Natural killer cell treated with Interleukin-12 subunit alpha and Interleukin-12 subunit beta and Interleukin-15 and Interleukin-18, amount 100 ng/mL, for 72 hours (primary cell): ENCODE results near the gene PTPN5. TPM values are rescaled to one million over a fixed set of nuclear protein-coding genes. Genes with fewer than 3 reads are reported as not detected.

Source experiments
- ATAC-seq, 2 donors: fragments of 150-1000 bp; cut with Tn5 transposase in 1 of 2; sonication (Bioruptor Pico), chemical (Tn5 transposase) in 1 of 2; 2 replicates each; pipeline ENCODE4 v1.10.0; 2021
- DNase-seq: peaks from one replicate; pipeline ENCODE4 v3.0.0; 2022; ENCODE audit warnings: low spot score
- H3K27ac Mint-ChIP-seq, 2 donors: 1 replicate in 1 of 2; 2 replicates in 1 of 2; pipeline ENCODE4 v1.8.0; 2022; ENCODE audit warnings: mixed read lengths in 2 of 2, mild to moderate bottlenecking in 1 of 2, moderate library complexity in 1 of 2
- H3K27me3 Mint-ChIP-seq, 2 donors: 1 replicate in 1 of 2; 2 replicates in 1 of 2; pipeline ENCODE4 v1.8.0; 2022; ENCODE audit warnings: mixed read lengths in 2 of 2
- H3K36me3 Mint-ChIP-seq: one replicate; pipeline ENCODE4 v1.8.0; 2022; ENCODE audit warnings: mixed read lengths
- H3K4me1 Mint-ChIP-seq, 2 donors: 1 replicate in 1 of 2; 2 replicates in 1 of 2; pipeline ENCODE4 v1.8.0; 2022; ENCODE audit warnings: low read depth in 2 of 2, mixed read lengths in 2 of 2, mild to moderate bottlenecking in 1 of 2
- H3K4me3 Mint-ChIP-seq: one replicate; pipeline ENCODE4 v1.8.0; 2022; ENCODE audit warnings: mixed read lengths
- H3K9me3 Mint-ChIP-seq: 2 replicates; pipeline ENCODE4 v1.8.0; 2022; ENCODE audit warnings: mixed read lengths
- total RNA-seq, 2 donors: library from RNA; stranded (reverse); gene quantifications; one replicate each; pipeline ENCODE4 v1.2.3, GENCODE V29; 2022

PTPN5 gene
- total RNA-seq, 2 donors from 2014 or later, result not detected

DNA sequence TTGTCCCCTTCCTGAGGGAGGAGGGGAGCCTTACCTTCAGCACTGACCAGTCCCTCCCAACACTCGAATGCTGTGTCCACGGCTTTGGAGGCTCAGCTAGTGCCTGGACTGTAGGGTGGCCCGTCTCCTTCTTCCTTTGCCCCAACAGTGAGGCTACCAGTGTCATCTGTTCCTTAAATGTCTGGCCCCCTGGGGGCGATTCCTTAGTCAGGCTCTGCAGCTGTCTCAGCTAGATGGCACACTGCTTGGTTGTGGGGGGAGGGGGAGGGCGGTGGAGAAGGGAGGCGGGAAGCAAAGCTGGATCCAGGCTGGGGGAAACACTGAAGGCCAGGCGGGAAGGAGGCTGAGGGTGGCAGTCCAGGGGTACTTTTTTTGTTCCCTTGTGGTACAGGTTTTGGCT, 65.6 kb downstream of the PTPN5 start, which contains the start of gene IGSF22:
IGSF22 (minus strand) TSS at position 149 of the 400 bp plus-strand sequence. CDS start 1,952 bp downstream, outside the sequence.
- Mint-ChIP-seq H3K27ac (no peak within 1 kb of the TSS), H3K9me3 (no peaks in the 10 kb centered on the region), H3K36me3 (no peaks in the 10 kb centered on the region), H3K4me3 (no peak within 1 kb of the TSS), H3K27me3 (no peaks in the 10 kb centered on the region), H3K4me1 (peaks cover 3 to 11% of the 10 kb centered on the region in 2 donors)
- ATAC-seq, result no peak
- no peak for DNase-seq

GRCh38 chr11:18723991-18724390, 67.6 kb downstream of the PTPN5 start:
- Mint-ChIP-seq H3K27me3 (no peaks in the 10 kb centered on the region), H3K27ac (no peak overlapping the region), H3K9me3 (no peaks in the 10 kb centered on the region), H3K36me3 (no peaks in the 10 kb centered on the region), H3K4me3 (no peak overlapping the region), H3K4me1 (peaks cover 5 to 19% of the 10 kb centered on the region in 2 donors)
- DNase-seq (no peak), ATAC-seq (no peak)

DNA sequence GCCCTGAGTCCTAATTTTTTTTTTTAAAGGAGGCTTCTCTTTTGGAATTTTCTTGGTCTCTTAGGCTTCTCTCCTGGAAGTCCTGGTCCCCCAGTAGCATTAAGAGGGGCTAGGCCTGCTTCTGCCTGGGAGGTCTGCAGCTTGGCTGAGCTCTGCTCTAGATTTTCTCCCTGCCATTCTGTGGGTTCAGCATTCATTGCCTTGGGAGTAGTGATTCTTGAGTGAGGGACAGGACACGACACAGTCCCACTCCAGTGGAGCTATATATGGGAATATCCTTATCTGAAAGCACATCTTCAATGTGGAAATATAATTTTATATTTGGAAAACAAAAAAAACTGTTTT, 69.3 kb downstream of the PTPN5 start:
- peak overlapping the region; percentile 91 for H3K4me3 Mint-ChIP-seq
- ATAC-seq, result no peak
- no peak for DNase-seq
- H3K27me3 Mint-ChIP-seq, result peaks cover 3 to 10% of the 10 kb centered on the region in 2 donors
- H3K9me3 Mint-ChIP-seq, result no peaks in the 10 kb centered on the region
- H3K36me3 Mint-ChIP-seq, result no peaks in the 10 kb centered on the region
- H3K27ac Mint-ChIP-seq, result no peak overlapping the region
- peaks cover 5 to 12% of the 10 kb centered on the region in 2 donors for H3K4me1 Mint-ChIP-seq

GRCh38 chr11:18721561-18722292, 69.9 kb downstream of the PTPN5 start:
- no peaks in the 10 kb centered on the region for H3K36me3 Mint-ChIP-seq
- H3K4me3 Mint-ChIP-seq, result peak overlapping the region; percentile 91
- no peaks in the 10 kb centered on the region for H3K9me3 Mint-ChIP-seq
- H3K4me1 Mint-ChIP-seq, result peaks cover 5 to 12% of the 10 kb centered on the region in 2 donors
- DNase-seq, result peak; percentile 63
- peak; percentile 60 to 67 for ATAC-seq
- peak overlapping the region in 1 of 2 donors; percentile 73 for H3K27ac Mint-ChIP-seq
- H3K27me3 Mint-ChIP-seq, result peaks cover 3 to 10% of the 10 kb centered on the region in 2 donors

DNA sequence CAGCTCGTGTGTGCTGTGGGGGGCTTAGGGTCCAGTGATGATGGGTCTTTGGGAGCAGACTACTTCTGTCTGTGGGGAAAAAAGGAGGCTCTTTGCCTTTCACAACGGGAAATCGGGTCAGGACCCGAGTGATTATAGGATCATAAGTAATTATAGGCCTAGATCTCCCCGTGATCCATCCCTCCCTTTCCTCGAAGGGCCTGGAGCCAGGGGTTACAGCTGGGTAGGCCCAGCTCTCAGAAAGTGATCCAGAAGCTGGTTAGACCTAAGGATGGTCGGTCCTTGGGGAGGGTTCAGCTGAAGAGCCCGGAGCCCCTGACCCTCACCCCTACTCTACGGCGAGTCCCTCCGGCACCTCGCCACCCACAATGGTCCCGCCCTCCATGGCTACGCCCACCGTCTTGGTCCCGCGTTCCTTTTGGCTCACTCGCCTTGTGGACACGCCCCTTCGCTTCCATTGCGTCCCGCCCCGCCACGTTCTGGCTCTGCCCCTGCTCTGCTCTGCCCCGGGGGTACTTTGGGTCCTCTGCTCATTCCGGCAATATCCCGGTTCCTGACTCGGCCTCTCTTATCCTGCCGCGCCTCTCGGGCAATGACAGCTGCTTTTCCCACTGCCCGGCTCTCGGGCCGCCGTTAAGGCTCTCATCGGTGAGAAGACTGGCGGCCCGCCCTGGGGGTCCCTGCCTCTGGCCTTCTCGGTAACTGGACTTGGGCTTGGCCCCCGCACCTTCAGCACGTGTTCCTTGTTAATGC, 70.6 kb downstream of the PTPN5 start:
- peak; percentile 93 to 96 for ATAC-seq
- Mint-ChIP-seq H3K9me3 (no peaks in the 10 kb centered on the region), H3K27ac (peak overlapping the region in 1 of 2 donors; percentile 73), H3K4me1 (peaks cover 5 to 12% of the 10 kb centered on the region in 2 donors), H3K36me3 (no peaks in the 10 kb centered on the region), H3K27me3 (peaks cover 3 to 10% of the 10 kb centered on the region in 2 donors), H3K4me3 (peak overlapping the region; percentile 91)
- DNase-seq, result peak; percentile 83

DNA sequence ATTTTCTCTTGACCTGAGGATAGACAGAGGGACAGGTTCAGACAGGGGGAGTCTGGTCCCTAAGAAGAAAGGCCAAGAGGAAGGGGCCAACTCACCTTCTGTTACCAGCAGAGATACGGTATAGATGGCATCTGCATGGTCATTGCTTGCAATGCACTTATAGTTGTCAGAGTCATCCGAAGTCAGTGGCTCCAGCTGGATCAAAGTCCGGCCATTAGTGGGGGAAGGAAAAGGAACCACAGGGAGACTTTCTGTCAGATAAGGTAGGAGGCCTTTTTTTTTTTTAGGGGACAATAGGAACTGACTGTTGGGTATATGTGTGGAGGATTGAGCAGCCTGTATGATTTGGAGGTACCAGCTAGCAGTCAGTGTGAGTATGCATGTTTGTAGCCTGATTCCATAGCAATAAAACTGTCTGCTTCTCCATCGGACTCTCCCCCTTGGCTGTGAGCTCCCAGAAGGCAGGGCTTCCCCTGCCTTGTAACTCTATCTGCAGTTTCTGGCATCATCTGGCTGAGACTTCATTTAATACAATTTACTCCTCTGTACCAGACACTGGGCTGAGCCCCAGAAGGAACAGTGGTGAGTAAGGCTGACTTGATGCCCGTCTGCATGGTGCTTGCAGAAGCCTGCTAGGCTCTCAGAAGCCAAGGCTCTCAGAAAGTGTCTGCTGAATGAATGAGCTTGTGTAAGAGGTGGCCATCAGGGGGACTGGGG, 71.3 kb downstream of the PTPN5 start:
- H3K36me3 Mint-ChIP-seq, result no peaks in the 10 kb centered on the region
- H3K4me1 Mint-ChIP-seq, result peaks cover 5 to 12% of the 10 kb centered on the region in 2 donors
- H3K9me3 Mint-ChIP-seq, result no peaks in the 10 kb centered on the region
- peak overlapping the region; percentile 91 for H3K4me3 Mint-ChIP-seq
- no peak overlapping the region for H3K27ac Mint-ChIP-seq
- no peak for ATAC-seq
- peaks cover 3 to 10% of the 10 kb centered on the region in 2 donors for H3K27me3 Mint-ChIP-seq
- DNase-seq, result no peak

GRCh38 chr11:18715476-18715875, 76.1 kb downstream of the PTPN5 start:
- ATAC-seq (no peak), DNase-seq (no peak)
- Mint-ChIP-seq H3K4me3 (no peak overlapping the region), H3K9me3 (no peaks in the 10 kb centered on the region), H3K27ac (no peak overlapping the region), H3K4me1 (peaks cover under 1 to 6% of the 10 kb centered on the region in 2 donors), H3K36me3 (no peaks in the 10 kb centered on the region), H3K27me3 (peaks cover 9 to 10% of the 10 kb centered on the region in 2 donors)

GRCh38 chr11:18714443-18714780, 77.2 kb downstream of the PTPN5 start:
- H3K27ac Mint-ChIP-seq, result no peak overlapping the region
- DNase-seq, result no peak
- no peaks in the 10 kb centered on the region for H3K36me3 Mint-ChIP-seq
- no peak overlapping the region for H3K4me3 Mint-ChIP-seq
- no peaks in the 10 kb centered on the region for H3K4me1 Mint-ChIP-seq
- peaks cover 16 to 20% of the 10 kb centered on the region in 2 donors for H3K27me3 Mint-ChIP-seq
- no peaks in the 10 kb centered on the region for H3K9me3 Mint-ChIP-seq
- ATAC-seq, result no peak

DNA sequence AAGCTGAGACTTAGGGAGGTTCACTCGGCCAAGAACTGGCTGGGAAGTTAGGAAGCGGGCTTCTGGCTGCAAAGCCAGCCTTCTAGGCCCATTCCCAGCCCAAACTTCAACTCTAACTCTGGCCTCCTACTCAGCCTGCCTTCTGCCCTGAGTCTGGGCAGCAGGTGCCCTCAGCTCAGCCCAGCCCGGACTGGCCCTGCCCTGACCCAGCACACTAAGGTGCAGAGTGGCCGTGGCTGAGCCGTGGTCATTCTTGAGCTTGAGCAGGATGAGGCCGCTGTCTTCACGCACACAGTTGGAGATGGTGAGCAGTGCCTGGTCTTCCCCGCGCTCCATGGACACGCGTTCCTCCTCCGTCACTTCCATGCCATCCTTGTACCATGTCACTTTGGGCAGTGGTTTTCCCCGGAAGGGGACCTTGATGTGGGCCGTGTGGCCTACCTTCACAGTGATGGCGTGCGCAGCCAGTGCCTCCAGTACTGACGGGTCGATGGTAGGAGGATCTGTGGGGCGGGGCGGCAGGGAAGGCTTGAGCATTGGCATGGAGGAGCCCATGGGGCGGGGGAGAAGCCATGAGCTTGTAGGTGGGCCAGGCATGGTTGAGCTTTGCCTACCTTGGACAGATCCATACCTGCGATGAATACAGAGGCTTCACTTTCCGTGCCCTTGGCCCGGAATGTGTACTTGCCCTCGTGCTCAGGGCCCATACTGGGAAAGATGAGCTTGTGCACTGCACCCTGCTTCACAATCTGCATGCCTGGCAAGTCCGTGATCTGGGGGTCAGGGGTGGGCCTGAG, 77.8 kb downstream of the PTPN5 start:
- Mint-ChIP-seq H3K4me1 (no peaks in the 10 kb centered on the region), H3K4me3 (no peak overlapping the region), H3K36me3 (no peaks in the 10 kb centered on the region), H3K27ac (no peak overlapping the region), H3K27me3 (peaks cover 16 to 22% of the 10 kb centered on the region in 2 donors), H3K9me3 (no peaks in the 10 kb centered on the region)
- DNase-seq (no peak), ATAC-seq (no peak)

DNA sequence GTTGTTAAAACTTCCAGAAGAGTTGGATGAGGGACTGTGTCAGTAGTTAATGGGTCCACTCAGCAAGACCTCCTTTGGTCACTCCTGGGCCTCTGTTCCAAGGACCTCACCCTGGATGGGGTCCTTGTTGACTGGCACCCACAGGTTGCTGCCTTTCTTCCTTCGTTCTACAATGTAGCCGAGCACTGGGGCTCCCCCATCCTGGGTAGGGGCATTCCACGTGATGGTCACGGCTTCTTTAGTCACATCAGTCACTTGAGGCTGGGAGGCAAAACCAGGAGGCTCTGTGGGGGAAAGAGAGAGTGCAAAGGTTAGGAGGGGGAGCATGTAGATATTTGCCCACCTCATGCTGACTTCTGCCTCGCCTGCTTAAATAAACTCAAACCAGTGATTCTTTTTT, 81.1 kb downstream of the PTPN5 start:
- H3K9me3 Mint-ChIP-seq, result no peaks in the 10 kb centered on the region
- no peak overlapping the region for H3K4me3 Mint-ChIP-seq
- DNase-seq, result no peak
- no peaks in the 10 kb centered on the region for H3K36me3 Mint-ChIP-seq
- peaks cover 21 to 34% of the 10 kb centered on the region in 2 donors for H3K27me3 Mint-ChIP-seq
- ATAC-seq, result no peak
- H3K27ac Mint-ChIP-seq, result no peak overlapping the region
- H3K4me1 Mint-ChIP-seq, result peaks cover 9% of the 10 kb centered on the region in 2 donors

DNA sequence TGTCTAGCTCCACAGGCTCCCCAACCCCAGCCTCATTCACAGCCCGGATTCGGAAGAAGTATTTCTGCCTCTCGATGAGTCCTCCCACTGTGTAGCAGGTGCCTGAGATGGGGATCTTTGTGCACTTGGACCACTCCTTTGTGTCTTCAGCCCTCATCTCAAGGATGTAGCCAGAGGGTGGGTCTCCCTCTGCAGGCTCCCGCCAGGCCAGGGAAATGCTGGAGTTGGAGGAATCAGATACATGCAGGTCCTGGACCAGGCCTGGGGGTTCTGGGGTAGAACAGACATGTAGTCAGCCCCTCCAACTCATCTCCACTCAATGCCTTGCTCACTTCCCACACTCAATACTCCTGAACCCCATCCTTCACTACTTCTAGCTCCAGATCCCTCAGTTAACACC, 82.2 kb downstream of the PTPN5 start:
- Mint-ChIP-seq H3K4me3 (no peak overlapping the region), H3K9me3 (no peaks in the 10 kb centered on the region), H3K27me3 (peaks cover 28 to 39% of the 10 kb centered on the region in 2 donors), H3K36me3 (no peaks in the 10 kb centered on the region), H3K4me1 (peaks cover 9 to 16% of the 10 kb centered on the region in 2 donors), H3K27ac (no peak overlapping the region)
- DNase-seq, result no peak
- no peak for ATAC-seq

GRCh38 chr11:18707811-18708340, 83.7 kb downstream of the PTPN5 start:
- Mint-ChIP-seq H3K36me3 (no peaks in the 10 kb centered on the region), H3K9me3 (no peaks in the 10 kb centered on the region), H3K4me1 (peaks cover 9 to 18% of the 10 kb centered on the region in 2 donors), H3K27me3 (peaks cover 33 to 51% of the 10 kb centered on the region in 2 donors), H3K4me3 (peak overlapping the region; percentile 92), H3K27ac (no peak overlapping the region)
- DNase-seq (no peak), ATAC-seq (peak in 1 of 2 donors; percentile 24)
